Gastrocnemius medialis (tissue), 4 donors: ENCODE data around the gene ARL11.

ENCODE experiments used
- CTCF ChIP-seq, 5 experiments: fragments of 450-650 bp in 3 of 5; fragments of 200-600 bp in 2 of 5; sonication (generic) in 2 of 5; IDR thresholded peaks in 4 of 5; conservative IDR thresholded peaks in 1 of 5; 1 replicate in 4 of 5; 2 replicates in 1 of 5; pipeline ENCODE4 v1.5.1; 2016 to 2019; ENCODE audit warnings: antibody characterized with exemption in 5 of 5, mild to moderate bottlenecking in 3 of 5, moderate library complexity in 3 of 5
- POLR2A ChIP-seq, 2 donors: fragments of 450-650 bp; IDR thresholded peaks; one replicate each; pipeline ENCODE4 v1.6.1; 2017; ENCODE audit warnings: antibody characterized with exemption in 2 of 2, mild to moderate bottlenecking in 2 of 2, moderate library complexity in 2 of 2

- TF ChIP-seq CTCF (IDR thresholded peaks at IDR 0.05 in 4 of 5, conservative IDR thresholded peaks at IDR 0.05 in 1 of 5) (no peak), POLR2A (IDR thresholded peaks at IDR 0.05) (no peak)
Measured at GRCh38 chr13:49632156-49632555, 3.8 kb downstream of the ARL11 start.
